Peyer's patch (tissue), 4 donors: ENCODE measurements around the gene SLC44A4.

Source experiments
- POLR2A ChIP-seq, 2 donors: fragments of 450-650 bp; IDR thresholded peaks; one replicate each; pipeline ENCODE4 v1.5.1; 2017; ENCODE audit warnings: antibody characterized with exemption in 2 of 2, mild to moderate bottlenecking in 2 of 2, moderate library complexity in 2 of 2
- TF ChIP-seq, protein P1 (sequence below), 6 experiments: fragments of 450-650 bp in 4 of 6; fragments of 200-600 bp in 2 of 6; sonication (generic) in 1 of 6; IDR thresholded peaks; one replicate each; pipeline ENCODE4 v1.5.1; 2017 to 2019; ENCODE audit warnings: antibody characterized with exemption in 6 of 6, mild to moderate bottlenecking in 3 of 6, moderate library complexity in 1 of 6

DNA sequence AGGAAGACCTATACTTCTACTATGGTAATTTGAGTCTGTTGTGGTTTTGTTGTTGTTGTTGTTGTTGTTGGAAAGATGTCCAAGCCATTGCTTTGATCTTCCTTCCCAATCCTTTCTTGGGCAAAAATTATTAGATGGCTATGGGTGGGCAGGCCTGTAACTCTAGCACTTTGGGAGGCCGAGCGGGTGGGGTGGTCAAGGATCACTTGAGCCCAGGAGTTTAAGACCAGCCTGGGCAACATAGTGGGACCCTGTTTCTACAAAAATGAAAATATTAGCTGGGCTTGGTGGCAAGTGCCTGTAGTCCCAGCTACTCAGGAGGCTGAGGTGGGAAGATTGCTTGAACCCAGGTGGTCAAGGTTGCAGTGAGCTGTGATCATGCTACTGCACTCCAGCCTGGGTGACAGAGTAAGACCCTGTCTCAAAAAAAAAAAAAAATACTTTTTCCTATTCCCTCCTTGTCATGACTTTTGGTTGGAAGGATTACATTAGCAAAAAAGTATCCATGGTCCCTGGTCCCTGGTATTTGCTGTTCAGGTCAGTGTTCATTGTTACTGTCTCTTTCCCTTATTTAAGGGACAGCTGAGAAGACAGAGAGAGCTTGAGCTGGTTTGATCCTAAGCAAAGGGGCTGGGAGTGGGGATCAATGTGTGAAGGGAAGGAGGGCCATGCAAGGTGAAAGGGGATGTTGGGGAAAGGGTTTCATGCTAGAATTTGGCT, 27.9 kb downstream of the SLC44A4 start:
- no peak for TF ChIP-seq POLR2A (IDR thresholded peaks at IDR 0.05)
- TF ChIP-seq, protein P1, sequence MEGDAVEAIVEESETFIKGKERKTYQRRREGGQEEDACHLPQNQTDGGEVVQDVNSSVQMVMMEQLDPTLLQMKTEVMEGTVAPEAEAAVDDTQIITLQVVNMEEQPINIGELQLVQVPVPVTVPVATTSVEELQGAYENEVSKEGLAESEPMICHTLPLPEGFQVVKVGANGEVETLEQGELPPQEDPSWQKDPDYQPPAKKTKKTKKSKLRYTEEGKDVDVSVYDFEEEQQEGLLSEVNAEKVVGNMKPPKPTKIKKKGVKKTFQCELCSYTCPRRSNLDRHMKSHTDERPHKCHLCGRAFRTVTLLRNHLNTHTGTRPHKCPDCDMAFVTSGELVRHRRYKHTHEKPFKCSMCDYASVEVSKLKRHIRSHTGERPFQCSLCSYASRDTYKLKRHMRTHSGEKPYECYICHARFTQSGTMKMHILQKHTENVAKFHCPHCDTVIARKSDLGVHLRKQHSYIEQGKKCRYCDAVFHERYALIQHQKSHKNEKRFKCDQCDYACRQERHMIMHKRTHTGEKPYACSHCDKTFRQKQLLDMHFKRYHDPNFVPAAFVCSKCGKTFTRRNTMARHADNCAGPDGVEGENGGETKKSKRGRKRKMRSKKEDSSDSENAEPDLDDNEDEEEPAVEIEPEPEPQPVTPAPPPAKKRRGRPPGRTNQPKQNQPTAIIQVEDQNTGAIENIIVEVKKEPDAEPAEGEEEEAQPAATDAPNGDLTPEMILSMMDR (IDR thresholded peaks at IDR 0.05) = no peak
